Heart left ventricle (tissue), 13 donors: Measurements from ENCODE around the gene PPP2R5B.
"Not testable (repeated sequence)": the region's sequence is repeated elsewhere in the genome, so short reads cannot be mapped to it uniquely, and the experiment has no call there.

Experiments used
- POLR2A ChIP-seq, 2 donors: fragments of 450-650 bp; IDR thresholded peaks; one replicate each; pipeline ENCODE4 v1.6.1; 2017; ENCODE audit warnings: antibody characterized with exemption in 2 of 2, mild to moderate bottlenecking in 2 of 2, moderate library complexity in 2 of 2
- TF ChIP-seq, protein P1 (sequence below), 12 donors: fragments of 200-600 bp; sonication (generic) in 4 of 12; IDR thresholded peaks; one replicate each; pipeline versions ENCODE4 v1.5.0 to v1.8.0; 2018 to 2022; ENCODE audit warnings: antibody characterized with exemption in 12 of 12, mild to moderate bottlenecking in 5 of 12
- donor health status: ischemic (EF 13 %, LVEDD 7.1; RV severe dilation, severe dysfunction).
- donor health status: DM: no; HTN: yes; CAD: no.
- donor health status: DM: no; HTN: no; CAD: no.
- donor health status: ischemic (EF 25% LVEDD 6.9; RV normal size, moderate dysfunction).
- donor health status: ischemic (EF 25% LVEDD 5.7; RV mildly dilated, moderate dysfunction).
- donor health status: ischemic (EF 35%, LVEDD 5.7; RV mildly dilated, moderate dysfunction).
- donor health status: nonischemic (EF 11% LVEDD 7.7; RV severe dilation, severe dysfunction).
- donor health status: DM: yes; HTN: yes; CAD: no.
- donor health status: PGD.
- donor health status: ischemic (EF 29% LVEDD 5.4; RV normal size, mild dysfunction).
- donor health status: nonischemic (EF 23%, LVEDD 6.1; RV moderate dilation, normal function).

DNA sequence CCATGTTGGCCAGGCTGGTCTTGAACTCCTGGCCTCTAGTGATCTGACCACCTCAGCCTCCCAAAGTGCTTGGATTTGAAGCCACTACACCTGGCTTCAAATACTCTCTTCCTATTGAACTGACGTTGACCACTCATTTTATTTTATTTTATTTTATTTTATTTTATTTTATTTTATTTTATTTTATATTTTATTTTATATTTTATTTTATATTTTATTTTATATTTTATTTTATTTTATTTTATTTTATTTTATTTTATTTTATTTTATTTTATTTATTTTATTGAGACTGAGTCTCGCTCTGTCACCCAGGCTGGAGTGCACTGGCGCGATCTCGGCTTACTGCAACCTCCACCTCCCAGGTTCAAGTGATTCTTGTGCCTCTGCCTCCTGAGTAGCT, 58.9 kb downstream of the PPP2R5B start:
- TF ChIP-seq, protein P1, sequence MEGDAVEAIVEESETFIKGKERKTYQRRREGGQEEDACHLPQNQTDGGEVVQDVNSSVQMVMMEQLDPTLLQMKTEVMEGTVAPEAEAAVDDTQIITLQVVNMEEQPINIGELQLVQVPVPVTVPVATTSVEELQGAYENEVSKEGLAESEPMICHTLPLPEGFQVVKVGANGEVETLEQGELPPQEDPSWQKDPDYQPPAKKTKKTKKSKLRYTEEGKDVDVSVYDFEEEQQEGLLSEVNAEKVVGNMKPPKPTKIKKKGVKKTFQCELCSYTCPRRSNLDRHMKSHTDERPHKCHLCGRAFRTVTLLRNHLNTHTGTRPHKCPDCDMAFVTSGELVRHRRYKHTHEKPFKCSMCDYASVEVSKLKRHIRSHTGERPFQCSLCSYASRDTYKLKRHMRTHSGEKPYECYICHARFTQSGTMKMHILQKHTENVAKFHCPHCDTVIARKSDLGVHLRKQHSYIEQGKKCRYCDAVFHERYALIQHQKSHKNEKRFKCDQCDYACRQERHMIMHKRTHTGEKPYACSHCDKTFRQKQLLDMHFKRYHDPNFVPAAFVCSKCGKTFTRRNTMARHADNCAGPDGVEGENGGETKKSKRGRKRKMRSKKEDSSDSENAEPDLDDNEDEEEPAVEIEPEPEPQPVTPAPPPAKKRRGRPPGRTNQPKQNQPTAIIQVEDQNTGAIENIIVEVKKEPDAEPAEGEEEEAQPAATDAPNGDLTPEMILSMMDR (IDR thresholded peaks at IDR 0.05), result not testable (repeated sequence)
- TF ChIP-seq POLR2A (IDR thresholded peaks at IDR 0.05), result not testable (repeated sequence)
